ENCODE data around the gene TEX19.
"Not testable (repeated sequence)": the region's sequence is repeated elsewhere in the genome, so short reads cannot be mapped to it uniquely, and the experiment has no call there.

TEX19 gene

DNA sequence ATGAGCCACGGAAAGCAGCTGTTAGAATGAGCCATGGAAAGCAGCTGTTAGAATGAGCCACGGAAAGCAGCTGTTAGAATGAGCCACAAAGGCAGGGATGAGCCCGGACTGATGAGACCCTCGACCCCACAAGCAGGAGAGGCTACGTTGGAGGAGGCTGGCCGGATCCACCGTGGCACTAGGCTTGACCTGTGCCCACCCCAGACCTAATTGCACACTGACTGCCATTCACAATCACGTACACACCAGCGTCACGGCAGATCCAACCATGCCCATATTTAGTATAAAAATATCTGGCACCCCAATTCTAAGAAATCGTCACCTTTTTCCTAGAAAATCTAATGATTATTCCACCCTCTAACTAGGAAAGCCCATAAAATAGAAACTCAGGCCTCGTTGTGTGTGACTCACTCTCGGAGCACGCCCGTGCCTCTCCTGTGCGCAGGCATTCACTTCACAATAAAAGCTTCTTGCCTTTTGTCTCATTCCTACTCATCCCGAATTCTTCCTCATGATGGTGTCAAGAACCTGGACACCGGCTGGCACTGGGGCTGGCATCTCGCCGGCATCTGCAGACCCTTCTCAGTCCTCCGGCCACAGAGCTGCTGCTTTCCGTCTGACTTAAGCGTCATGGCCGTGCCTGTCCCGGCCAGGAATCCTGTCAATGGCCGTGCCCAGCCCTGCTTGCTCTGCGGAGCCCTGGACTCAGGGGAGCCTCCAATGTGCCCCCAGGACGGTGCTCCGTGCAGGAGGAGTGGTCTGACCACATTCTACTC is 20.0 kb upstream of the TEX19 start:
- DNase-seq = no peak

DNA sequence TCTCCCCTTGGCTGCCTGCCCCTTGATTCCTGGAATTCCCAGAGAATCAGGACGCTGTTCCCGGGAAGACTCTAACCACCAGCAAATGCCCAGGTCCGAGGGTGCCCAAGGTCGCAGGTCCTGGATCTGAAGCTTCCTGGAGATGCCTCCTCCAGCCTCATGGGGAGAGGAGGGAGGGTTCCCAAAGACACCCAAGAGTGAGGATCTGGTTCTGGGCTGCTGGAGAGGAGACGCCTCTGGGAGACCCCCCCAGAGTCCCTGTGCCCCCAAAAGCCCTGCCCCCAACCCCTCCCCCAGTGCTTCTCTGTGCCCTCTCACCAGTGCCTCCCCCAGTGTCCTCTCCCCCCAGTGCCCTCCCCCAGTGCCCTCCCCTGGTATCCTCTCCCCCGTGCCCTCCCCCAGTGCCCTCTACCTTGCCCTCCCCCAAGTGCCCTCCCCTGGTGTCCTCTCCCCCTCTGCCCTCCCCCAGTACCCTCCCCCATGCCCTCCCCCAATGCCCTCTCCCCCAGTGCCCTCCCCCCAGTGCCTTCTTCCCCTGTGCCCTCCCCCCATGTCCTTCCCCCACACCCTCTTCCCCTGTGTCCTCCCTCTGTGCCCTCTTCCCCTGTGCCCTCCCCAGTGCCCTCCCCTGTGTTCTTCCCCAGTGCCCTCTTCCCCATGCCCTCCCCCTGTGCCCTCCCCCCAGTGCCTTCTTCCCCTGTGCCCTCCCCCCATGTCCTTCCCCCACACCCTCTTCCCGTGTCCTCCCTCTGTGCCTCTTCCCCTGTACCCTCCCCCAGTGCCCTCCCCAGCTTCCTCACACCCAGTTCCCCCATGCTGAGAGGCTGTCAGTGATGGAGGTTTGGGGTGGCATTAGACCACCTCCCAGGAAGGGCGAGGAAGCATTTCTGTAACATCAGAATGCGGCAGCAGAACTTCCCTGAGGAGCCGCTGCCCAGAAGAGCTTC is 19.1 kb upstream of the TEX19 start:
- no peak for DNase-seq

DNA sequence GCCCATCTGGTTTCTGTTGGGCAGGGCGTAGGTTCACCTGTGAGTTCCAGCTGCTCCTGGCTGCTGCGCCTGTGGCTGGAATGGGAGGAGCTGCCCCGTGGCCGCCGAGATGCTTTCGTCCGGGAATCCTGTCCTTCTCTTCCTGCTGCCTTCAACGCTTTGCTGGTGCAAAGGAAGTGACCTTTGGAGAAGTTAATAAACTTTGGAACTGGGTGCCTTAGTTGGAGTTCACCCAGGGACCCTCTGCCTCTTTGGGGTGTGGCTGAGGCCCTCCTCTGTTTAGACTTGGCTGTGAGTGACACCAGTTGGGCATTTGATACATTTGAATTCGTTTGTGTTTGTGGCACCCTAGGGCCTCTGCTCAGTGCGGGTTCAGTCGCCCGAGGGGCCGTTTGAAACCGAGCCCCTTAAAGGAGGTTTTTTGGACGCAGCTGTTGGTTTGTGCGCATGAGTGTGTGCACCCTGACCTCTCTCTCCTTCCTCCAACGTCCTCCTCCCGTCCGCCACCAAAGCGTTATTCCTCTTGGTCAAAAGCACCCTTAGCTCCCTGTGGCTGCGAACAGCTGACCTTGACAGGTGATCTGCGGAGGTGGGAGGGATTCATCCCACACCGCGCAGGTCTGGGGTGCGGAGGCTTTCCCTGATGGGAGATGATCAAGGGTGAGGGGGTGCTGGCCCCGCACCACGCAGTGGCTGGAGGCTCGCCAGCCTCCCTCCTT is 16.5 kb upstream of the TEX19 start:
- DNase-seq = no peak

DNA sequence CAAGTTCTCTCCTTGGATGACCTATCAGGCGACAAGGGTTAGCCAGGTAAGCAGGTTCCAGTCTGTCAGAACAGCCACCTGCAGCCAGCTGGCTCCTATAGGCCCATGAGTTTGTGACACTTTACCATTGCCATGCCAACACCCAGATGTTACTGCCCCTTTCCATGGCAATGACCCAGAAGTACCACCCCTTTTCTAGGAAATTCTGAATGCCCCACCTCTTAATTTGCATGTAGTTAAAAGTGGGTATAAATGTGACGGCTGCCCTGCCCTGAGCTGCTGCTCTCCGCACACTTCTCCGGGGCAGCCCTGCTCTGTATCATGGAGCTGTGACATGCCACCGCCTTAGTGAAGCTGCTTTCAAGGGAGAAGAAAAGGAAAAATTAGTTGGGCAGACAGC is 15.5 kb upstream of the TEX19 start:
- DNase-seq = no peak

DNA sequence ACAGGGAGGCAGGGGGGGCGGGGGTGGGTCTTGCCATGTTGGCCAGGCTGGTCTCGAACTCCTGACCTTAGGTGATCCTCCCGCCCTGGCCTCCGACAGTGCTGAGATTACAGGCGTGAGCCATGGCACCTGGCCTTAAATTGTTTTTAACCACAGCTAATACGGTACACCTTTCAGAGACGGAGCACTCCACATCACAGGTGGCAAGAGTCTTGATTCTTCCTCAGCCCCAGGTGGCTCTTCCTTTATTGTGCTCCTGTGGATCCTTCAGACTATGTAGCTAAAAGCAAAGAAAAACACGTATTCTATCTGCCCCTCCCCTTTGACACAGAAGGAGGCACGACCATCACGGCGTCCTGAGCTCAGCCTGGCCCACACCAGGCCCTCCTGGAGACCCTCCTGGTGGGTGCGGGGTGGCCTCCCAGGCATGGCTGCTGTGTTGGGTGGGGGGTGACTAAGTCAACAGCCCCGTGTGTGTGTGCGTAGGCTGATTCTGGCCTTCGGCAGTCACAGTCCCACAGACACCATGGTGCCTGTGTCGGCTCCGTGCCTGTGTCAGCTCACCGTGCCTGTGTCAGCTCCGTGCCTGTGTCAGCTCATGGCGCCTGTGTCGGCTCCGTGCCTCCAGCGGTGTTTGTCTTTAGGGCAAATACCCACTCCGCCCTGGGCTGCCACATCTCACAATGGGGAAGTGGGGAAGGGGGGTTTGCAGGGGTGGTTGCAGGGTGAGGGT is 14.7 kb upstream of the TEX19 start:
- no peak for DNase-seq

DNA sequence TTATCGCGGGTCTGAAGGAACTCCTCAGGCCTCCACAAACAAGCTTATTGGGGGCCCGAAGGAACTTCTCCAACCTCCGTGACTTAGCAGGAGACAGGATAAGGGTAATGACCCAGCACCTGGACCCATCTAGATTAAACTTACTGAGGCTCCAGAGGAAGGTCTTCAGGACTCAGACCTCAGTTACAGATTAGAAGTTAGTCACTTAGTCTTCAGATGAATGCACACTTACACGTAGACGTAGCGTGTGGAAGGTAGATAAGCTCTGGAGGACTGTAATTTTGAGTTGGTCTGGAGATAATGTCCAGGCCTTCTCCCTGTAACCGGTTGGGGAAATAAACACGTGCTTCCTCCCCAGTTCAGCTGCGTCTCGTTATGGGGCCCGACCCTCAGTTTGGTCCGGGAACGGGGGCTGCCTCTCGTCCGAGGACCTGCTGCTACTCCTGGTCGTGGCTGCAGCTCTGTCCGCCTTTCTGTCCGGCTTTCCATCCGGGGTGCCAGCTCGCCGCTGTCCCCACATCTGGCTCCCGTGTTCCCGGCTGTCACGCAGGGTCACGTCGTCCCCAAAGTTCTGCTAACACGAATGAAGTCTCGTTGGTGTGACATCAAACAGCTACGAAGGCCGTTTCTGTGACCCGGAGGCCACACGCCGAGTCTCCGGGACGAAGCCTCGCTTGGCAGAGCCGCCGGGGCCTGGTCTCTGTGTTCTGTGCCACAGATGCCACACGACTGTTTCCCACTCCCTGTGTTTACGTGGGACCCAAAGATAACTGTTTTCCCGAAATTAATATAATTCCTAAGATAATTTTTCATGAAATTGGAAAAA is 13.7 kb upstream of the TEX19 start:
- DNase-seq = no peak

DNA sequence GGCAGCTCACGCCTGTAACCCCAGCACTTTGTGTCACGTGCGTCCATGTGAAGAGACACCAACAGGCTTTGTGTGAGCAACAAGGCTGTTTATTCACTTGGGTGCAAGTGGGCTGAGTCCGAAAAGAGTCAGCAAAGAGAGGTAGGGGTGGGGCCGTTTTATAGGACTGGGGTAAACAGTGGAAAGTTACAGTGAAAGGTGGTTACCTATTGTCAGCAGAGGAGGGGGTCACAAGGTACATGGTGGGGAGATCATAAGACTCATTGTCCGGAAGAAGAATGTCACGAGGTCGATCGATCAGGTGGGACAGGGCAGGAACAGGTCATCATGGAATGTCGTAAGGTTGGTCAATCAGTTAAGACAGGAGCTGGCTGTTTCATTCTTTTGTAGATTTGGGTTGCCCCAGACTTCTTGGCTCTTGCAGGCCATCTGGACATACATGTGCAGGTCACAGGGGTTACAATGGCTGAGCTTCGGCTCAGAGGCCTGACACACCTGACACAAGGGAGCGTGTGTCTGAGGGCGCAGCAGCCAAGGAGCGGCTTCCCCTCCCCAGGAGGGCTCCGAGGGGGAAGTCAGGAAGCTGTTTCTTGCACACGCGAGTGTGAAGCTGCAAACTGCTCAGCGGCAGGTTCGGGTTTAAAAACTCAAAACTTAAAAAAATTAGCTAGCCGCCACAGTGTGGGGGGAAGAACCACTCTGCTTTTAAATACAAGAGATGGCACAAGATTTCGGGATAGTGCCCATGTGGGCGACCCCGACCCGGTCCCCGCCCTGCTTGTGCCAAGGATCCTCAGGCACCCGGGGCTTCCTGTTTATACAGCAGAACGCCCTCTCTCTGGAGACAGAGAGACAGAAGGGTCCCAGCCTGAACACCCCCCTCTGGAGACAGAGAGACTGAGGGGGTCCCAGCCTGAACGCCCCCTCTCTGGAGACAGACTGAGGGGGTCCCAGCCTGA is 12.4 kb upstream of the TEX19 start:
- no peak for DNase-seq

- not testable (repeated sequence) for DNase-seq
Observed at GRCh38 chr17:82347994-82348393, 11.1 kb upstream of the TEX19 start.

- no peak for DNase-seq
Observed at GRCh38 chr17:82348434-82348833, 10.6 kb upstream of the TEX19 start.

DNA sequence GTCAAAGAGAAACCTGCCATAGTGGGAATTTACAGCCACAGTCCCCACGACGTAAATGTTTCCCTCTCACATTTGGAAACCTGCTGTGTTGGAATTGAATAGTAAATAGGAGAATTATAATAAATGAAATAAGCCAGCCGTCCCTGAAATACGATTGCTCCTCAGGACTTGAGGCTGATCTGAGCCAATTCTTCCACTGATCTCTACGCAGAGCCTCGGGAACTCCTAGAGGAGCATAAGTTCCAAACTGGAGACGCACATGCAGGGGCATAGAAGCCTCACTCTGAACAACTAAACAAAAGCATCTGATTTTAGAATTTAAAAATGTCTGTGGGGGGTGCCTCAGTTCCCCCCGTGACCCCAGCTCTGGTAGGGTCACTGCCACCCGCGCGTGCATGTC is 10.2 kb upstream of the TEX19 start:
- DNase-seq = no peak

DNA sequence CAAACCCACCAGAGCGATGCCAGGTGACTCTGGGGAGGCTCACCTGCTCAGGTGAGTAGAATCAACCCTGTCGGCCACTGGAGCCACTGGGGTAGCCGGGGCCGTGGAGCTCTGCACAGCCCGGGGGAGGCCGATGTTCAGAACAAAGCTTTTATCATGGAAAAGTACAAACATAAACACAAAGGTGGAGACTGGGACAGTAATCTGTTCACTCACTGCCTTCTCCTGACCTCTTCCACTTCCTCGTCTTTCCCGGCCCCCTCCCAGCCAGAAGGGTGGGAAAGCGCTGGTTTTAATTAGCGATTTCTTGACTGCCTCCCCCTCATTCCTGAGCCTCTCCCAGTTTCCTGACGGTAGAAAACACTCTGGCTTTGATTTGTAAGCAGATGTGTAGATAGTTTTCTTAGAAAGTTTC is 9.8 kb upstream of the TEX19 start:
- no peak for DNase-seq

DNA sequence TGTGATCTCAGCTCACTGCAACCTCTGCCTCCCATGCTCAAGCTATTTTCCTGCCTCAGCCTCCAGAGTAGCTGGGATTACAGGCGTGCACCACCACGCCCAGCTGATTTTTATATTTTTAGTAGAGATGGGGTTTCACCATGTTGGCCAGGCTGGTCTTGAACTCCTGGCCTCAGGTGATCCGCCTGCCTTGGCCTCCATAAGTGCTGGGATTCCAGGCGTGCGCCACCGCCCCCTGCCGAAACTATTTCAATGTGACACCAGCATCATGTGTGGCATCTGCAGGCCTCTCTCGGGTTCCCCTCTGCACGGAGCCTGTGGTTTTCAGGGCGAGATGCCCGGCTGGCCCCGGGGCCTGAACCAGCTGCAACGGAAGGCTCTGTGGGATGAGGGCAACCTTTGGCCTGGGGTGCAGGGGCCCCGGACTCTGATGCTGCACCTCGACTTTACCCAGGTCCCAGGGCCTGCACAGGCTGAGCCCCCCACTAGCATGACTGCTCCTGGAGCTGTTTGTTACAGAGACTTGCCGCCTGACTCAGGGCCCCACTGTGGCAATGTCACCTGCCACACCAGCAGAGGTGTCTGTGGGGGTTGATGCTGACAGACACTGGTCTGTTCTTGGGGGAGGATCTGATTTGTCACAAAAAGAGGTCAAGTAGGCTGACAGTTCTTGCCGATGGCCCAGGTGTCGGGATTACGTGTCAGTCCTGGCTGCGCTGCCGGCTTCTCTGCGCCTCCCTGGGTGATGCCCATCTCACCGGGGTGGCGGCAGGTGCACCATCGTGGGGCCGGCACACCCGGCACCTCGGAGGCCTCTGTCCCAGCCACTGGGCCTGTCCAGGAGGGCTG is 8.6 kb upstream of the TEX19 start:
- DNase-seq = peak; percentile 64 to 77

GRCh38 chr17:82351254-82351712 is 7.8 kb upstream of the TEX19 start:
- DNase-seq = no peak

DNA sequence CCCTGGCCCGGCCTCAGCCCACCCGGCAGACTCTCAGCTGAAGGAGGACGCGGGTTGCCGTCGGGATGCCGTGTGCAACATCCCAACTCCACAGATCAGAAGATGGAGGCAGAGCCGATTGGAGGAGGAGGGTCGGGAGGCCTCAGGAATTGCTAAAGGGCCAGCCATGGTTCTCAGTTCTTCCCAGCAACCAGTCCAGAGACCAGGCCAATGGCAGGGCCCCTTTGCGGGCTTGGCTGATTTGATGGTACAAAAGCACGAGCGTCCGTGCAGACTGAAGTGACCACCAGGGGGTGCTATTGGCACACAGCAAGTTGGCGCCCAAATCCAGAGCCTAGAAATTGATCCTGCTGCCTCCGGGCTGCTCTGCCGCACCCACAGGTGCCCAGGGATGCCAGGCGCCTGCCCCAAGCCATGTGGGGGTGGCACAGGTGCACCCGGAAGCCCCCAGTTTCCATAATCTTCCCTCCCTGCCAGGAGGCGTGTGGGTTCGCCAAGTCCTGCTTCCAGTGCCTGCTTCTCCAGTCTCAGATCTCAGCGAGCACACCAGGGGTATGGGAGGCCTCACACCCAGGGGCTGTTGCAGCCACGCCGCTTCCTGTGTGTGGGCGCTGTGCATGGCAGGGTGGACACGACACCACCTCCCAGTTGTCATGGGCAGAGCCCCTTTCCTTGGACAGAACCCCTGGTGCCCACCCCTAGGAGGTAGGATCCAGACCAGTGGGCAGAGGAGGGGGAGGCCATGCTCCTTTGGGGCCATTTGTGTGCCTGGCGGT is 7.1 kb upstream of the TEX19 start:
- DNase-seq = peak; percentile 83 to 89

DNA sequence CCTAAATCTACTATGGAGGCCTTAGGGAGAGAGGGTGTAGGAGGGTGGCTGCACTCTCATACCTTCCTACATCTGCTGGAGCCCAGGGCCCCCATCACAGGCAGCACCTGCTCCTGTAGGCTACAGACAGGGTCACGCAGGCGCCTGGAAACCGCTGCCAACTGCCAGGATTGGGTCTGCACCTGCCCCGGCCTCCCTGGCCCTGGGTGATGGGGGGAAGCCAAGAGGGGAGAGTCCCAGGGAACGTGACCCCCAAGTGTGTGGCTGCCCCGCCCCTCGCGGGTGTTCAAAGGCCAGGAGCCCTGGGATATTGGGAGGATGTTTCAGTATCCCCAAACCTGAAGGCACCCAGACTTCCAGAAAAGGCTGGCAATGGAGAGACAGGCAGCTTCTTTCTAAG is 5.6 kb upstream of the TEX19 start:
- no peak for DNase-seq

DNA sequence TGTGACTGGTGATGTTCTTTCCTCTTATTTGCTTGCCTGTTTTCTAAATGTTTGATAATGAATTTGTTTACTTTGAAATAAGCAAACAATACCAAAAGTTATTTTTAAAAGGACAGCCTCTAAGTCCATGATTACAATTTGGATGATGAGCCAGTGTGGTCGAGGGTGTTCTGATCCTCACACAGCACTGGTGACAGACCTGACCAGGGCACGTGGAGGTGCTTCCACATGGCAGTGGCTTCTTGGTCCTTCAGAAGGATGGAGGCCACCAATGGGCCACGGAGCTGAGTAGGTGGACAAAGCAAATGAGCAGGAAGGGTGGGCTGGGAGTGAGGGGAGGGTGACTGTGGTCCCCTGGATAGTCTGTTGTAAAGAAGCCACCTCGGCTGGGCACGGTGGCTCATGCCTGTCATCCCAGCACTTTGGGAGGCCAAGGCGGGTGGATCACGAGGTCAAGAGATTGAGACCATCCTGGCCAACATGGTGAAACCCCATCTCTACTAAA is 4.2 kb upstream of the TEX19 start:
- no peak for DNase-seq

GRCh38 chr17:82355770-82356427 is 3.1 kb upstream of the TEX19 start:
- DNase-seq = no peak

DNA sequence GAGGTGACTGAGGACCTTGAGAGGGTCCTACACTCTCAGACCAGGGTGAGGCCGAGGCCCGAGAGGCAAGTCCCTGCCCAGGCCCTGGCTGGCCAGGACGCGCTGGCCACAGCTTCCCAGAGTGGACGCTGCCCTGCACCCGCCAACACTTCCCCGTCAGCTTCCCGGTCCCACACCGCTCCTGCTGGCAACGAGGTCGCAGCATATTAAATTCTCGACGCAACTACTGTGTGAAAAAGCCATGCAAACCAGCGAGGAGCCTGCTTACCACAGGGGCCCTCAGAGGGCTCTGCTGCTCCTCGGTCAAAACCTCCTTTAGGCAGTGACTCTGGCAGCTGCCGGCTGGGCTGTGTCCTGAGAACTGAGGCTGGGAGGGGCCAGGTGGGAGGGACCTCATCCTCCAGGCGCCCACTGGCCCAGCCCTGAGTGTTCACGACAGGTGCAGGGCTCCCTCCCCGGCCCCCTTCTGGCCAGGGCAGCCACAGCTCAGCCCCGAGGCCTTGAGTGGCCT is 2.1 kb upstream of the TEX19 start:
- DNase-seq = no peak
